Measurements from ENCODE around the gene EPB41L1. TPM values are rescaled to one million over a fixed set of nuclear protein-coding genes. Genes with fewer than 3 reads are reported as not detected.

The EPB41L1 gene
- polyA plus RNA-seq, 3 donors, result 0.05 TPM; not detected in 2

DNA sequence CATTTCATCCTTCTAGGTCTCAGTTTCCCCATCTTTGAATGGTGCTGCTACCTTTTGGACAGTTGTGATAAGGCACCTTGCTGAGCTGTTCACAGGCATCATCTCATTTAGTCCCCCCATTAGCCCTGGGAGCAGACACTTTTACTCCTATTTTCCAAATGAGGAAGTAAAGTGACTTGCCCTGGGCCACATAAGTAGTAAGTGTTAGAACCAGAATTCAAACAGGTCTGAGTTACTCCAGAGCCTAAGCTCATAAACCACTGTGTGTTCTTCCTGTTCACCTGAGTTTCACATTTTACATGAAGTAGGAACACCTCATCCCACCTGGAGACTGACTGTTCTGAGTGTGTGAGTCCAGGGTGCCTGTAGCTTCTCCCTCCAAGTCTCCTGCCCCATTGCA lies 43.5 kb upstream of the EPB41L1 start:
- H3K27ac Mint-ChIP-seq, result no peak overlapping the region
- Histone ChIP-seq H3K9ac (ENCODE audit: insufficient read depth, low read length, poor library complexity, severe bottlenecking) (no peak overlapping the region), H3K4me1 (ENCODE audit: control insufficient read depth in 1 of 2, insufficient read depth in 2 of 2, low read length in 2 of 2) (peaks cover 19 to 24% of the 10 kb centered on the region in 2 donors), H3K4me2 (replicated peaks; ENCODE audit: extremely low read depth, low read length, poor library complexity, severe bottlenecking) (no peak overlapping the region), H3K27me3 (ENCODE audit: control insufficient read depth in 2 of 2, insufficient read depth in 2 of 2, low read length in 2 of 2) (no peaks in the 10 kb centered on the region), H4K20me1 (ENCODE audit: insufficient read depth, low read length) (no peaks in the 10 kb centered on the region), H3K9me3 (replicated peaks in 1 of 2; ENCODE audit: control insufficient read depth in 1 of 2, insufficient read depth in 1 of 2, low read length in 2 of 2) (no peaks in the 10 kb centered on the region), H2AFZ (ENCODE audit: insufficient read depth, low read depth, low read length, poor library complexity, severe bottlenecking) (no peak overlapping the region), H3K27ac (ENCODE audit: low read depth in 1 of 2, low read length in 2 of 2) (no peak overlapping the region), H3K36me3 (replicated peaks in 1 of 2; ENCODE audit: control insufficient read depth in 1 of 2, insufficient read depth in 2 of 2, low read length in 2 of 2) (no peaks in the 10 kb centered on the region), H3K79me2 (ENCODE audit: insufficient read depth, low read length) (no peaks in the 10 kb centered on the region), H3K4me3 (replicated peaks in 1 of 3; ENCODE audit: low read depth in 2 of 3, low read length in 3 of 3) (no peak overlapping the region)
- peak in 2 of 3 donors; percentile 12 to 14 for DNase-seq
- H3K4me3 Mint-ChIP-seq, result no peak overlapping the region
- H3K4me1 Mint-ChIP-seq, result peaks cover 28% of the 10 kb centered on the region
- peaks cover 0 to 5% (median 2%) of the 10 kb centered on the region in 3 donors for H3K27me3 Mint-ChIP-seq (ENCODE audit: low read depth in 3 of 3)
- no peaks in the 10 kb centered on the region for H3K36me3 Mint-ChIP-seq
- no peaks in the 10 kb centered on the region for H3K9me3 Mint-ChIP-seq
- intact Hi-C loops (cut with micrococcal nuclease), result no loop called here
- TF ChIP-seq, protein P1, sequence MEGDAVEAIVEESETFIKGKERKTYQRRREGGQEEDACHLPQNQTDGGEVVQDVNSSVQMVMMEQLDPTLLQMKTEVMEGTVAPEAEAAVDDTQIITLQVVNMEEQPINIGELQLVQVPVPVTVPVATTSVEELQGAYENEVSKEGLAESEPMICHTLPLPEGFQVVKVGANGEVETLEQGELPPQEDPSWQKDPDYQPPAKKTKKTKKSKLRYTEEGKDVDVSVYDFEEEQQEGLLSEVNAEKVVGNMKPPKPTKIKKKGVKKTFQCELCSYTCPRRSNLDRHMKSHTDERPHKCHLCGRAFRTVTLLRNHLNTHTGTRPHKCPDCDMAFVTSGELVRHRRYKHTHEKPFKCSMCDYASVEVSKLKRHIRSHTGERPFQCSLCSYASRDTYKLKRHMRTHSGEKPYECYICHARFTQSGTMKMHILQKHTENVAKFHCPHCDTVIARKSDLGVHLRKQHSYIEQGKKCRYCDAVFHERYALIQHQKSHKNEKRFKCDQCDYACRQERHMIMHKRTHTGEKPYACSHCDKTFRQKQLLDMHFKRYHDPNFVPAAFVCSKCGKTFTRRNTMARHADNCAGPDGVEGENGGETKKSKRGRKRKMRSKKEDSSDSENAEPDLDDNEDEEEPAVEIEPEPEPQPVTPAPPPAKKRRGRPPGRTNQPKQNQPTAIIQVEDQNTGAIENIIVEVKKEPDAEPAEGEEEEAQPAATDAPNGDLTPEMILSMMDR (IDR thresholded peaks at IDR 0.05), result no peak

DNA sequence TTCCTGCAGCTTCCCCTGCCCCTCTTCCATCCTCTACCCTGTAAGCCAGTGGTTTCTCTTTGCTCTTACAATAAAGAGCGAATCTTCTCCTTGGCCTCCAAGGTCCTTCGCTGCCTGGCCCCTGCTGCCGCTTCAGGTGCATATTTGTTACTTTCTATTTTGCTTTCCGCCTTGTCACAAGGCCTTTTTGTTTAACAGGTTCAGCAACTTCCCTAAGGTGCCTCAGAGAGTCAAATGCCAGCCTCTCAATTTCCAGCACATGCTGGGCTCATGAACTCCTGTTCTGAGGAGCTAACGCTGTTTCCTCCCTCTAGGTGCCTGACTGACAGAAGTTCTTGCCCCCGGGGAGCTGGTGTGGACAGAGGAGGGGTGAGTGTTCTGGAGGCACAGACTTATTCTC lies 42.4 kb upstream of the EPB41L1 start:
- no peak overlapping the region for H3K4me3 ChIP-seq (replicated peaks in 1 of 3; ENCODE audit: low read depth in 2 of 3, low read length in 3 of 3)
- Mint-ChIP-seq H3K4me3 (no peak overlapping the region), H3K27me3 (ENCODE audit: low read depth in 3 of 3) (peaks cover 0 to 7% (median 2%) of the 10 kb centered on the region in 3 donors), H3K4me1 (peaks cover 36% of the 10 kb centered on the region), H3K27ac (peak overlapping the region in 1 of 7 donors; percentile 35), H3K9me3 (no peaks in the 10 kb centered on the region), H3K36me3 (no peaks in the 10 kb centered on the region)
- TF ChIP-seq, protein P1 (IDR thresholded peaks at IDR 0.05), result no peak
- peaks cover 29 to 30% of the 10 kb centered on the region in 2 donors for H3K4me1 ChIP-seq (ENCODE audit: control insufficient read depth in 1 of 2, insufficient read depth in 2 of 2, low read length in 2 of 2)
- no peaks in the 10 kb centered on the region for H4K20me1 ChIP-seq (ENCODE audit: insufficient read depth, low read length)
- H3K9me3 ChIP-seq (replicated peaks in 1 of 2; ENCODE audit: control insufficient read depth in 1 of 2, insufficient read depth in 1 of 2, low read length in 2 of 2), result no peaks in the 10 kb centered on the region
- 88% methylated on average over 6 of the region's 6 CpGs for WGBS (ENCODE audit: insufficient coverage)
- no peak for DNase-seq
- H2AFZ ChIP-seq (ENCODE audit: insufficient read depth, low read depth, low read length, poor library complexity, severe bottlenecking), result no peak overlapping the region
- no peak overlapping the region for H3K27ac ChIP-seq (ENCODE audit: low read depth in 1 of 2, low read length in 2 of 2)
- no peaks in the 10 kb centered on the region for H3K79me2 ChIP-seq (ENCODE audit: insufficient read depth, low read length)
- no peak overlapping the region for H3K9ac ChIP-seq (ENCODE audit: insufficient read depth, low read length, poor library complexity, severe bottlenecking)
- intact Hi-C loops (cut with micrococcal nuclease), result no loop called here
- no peaks in the 10 kb centered on the region for H3K27me3 ChIP-seq (ENCODE audit: control insufficient read depth in 2 of 2, insufficient read depth in 2 of 2, low read length in 2 of 2)
- no peak overlapping the region for H3K4me2 ChIP-seq (replicated peaks; ENCODE audit: extremely low read depth, low read length, poor library complexity, severe bottlenecking)
- H3K36me3 ChIP-seq (replicated peaks in 1 of 2; ENCODE audit: control insufficient read depth in 1 of 2, insufficient read depth in 2 of 2, low read length in 2 of 2), result no peaks in the 10 kb centered on the region

Measured in CD14-positive monocyte (primary cell).